Smooth muscle cell (in vitro differentiated cells): ENCODE data around the gene MRPL28. TPM values are rescaled to one million over a fixed set of nuclear protein-coding genes. Genes with fewer than 3 reads are reported as not detected.
"Not testable (repeated sequence)": the region's sequence is repeated elsewhere in the genome, so short reads cannot be mapped to it uniquely, and the experiment has no call there.

ENCODE experiments used
- DNase-seq: peaks from one replicate; lab custom pipeline; 2025; ENCODE audit not compliant: unreplicated experiment; lab: John Stamatoyannopoulos, UW
- H2AFZ ChIP-seq: fragments of 200-600 bp; sonication (generic); 2 replicates; pipeline ENCODE4 v1.6.0; 2016; ENCODE audit warnings: antibody characterized with exemption, low read depth, mild to moderate bottlenecking
- H3F3A ChIP-seq: fragments of 200-600 bp; sonication (generic); 2 replicates; pipeline ENCODE4 v1.6.0; 2017; ENCODE audit warnings: antibody characterized with exemption, low read depth
- H3K27ac ChIP-seq: fragments of 200-600 bp; sonication (generic); 2 replicates; pipeline ENCODE4 v1.5.1; 2016; ENCODE audit warnings: low read depth, mild to moderate bottlenecking
- H3K27me3 ChIP-seq: fragments of 200-600 bp; sonication (generic); 2 replicates; pipeline ENCODE4 v1.6.1; 2016; ENCODE audit warnings: low read depth, mild to moderate bottlenecking
- H3K36me3 ChIP-seq: fragments of 200-600 bp; sonication (generic); 2 replicates; pipeline ENCODE4 v1.5.1; 2016; ENCODE audit warnings: low read depth
- H3K4me1 ChIP-seq: fragments of 200-600 bp; sonication (generic); 2 replicates; pipeline ENCODE4 v1.5.1; 2016; ENCODE audit warnings: low read depth
- H3K4me2 ChIP-seq: fragments of 200-600 bp; sonication (generic); 2 replicates; pipeline ENCODE4 v1.6.0; 2016; ENCODE audit warnings: mild to moderate bottlenecking
- H3K4me3 ChIP-seq: fragments of 200-600 bp; sonication (generic); 2 replicates; pipeline ENCODE4 v1.5.1; 2016; ENCODE audit warnings: mild to moderate bottlenecking
- H3K79me2 ChIP-seq: fragments of 200-600 bp; sonication (generic); 2 replicates; pipeline ENCODE4 v1.6.0; 2016; ENCODE audit warnings: low read depth, mild to moderate bottlenecking
- H3K9ac ChIP-seq: fragments of 200-600 bp; sonication (generic); 2 replicates; pipeline ENCODE4 v1.6.0; 2016; ENCODE audit warnings: low read depth
- H3K9me3 ChIP-seq: fragments of 200-600 bp; sonication (generic); replicated peaks from 2 replicates; pipeline ENCODE4 v1.5.1; 2016; ENCODE audit warnings: low read depth
- H4K20me1 ChIP-seq: fragments of 200-600 bp; sonication (generic); 2 replicates; pipeline ENCODE4 v1.6.0; 2016; ENCODE audit warnings: low read depth
- CTCF ChIP-seq: fragments of 200-600 bp; sonication (generic); IDR thresholded peaks from 2 replicates; pipeline ENCODE4 v1.5.1; 2017; ENCODE audit warnings: borderline replicate concordance, mild to moderate bottlenecking, antibody characterized with exemption; ENCODE audit not compliant: insufficient read depth, poor library complexity, severe bottlenecking
- whole genome bisulfite sequencing: methylation state at CpG from one replicate; pipeline ENCODE4 v1.1.7; 2016; ENCODE audit warnings: low lambda C conversion rate; 5-methylcytosine and 5-hydroxymethylcytosine counted together
- polyA plus RNA-seq: library from polyadenylated mRNA; unstranded; fragments of >200 nt; fragmentation: Nextera tagmentation; extraction: Ambion mirVana; gene quantifications from 2 replicates; pipeline ENCODE4 v1.2.1, GENCODE V29; 2016
- total RNA-seq: library from RNA; depleted of rRNA; stranded (reverse); fragments of >200 nt; gene quantifications from 2 replicates; pipeline ENCODE4 v1.2.3, GENCODE V29; 2014

Gene MRPL28
- total and polyA plus RNA-seq, 2 experiments from 2014 or later: 84.6 to 155 TPM

GRCh38 chr16:379183-379960 lies 9.0 kb upstream of the MRPL28 start:
- no peaks in the 10 kb centered on the region for H3K27me3 ChIP-seq
- no peak overlapping the region for H3K4me2 ChIP-seq
- no peak for TF ChIP-seq CTCF
- no peak overlapping the region for H3K9ac ChIP-seq
- H3K79me2 ChIP-seq: peaks cover 30% of the 10 kb centered on the region
- DNase-seq: no peak
- H3K4me1 ChIP-seq: peaks cover 12% of the 10 kb centered on the region
- WGBS: 62% methylated on average over 15 of the region's 16 CpGs
- no peaks in the 10 kb centered on the region for H3K9me3 ChIP-seq
- no peaks in the 10 kb centered on the region for H3K36me3 ChIP-seq
- no peak overlapping the region for H3K4me3 ChIP-seq
- H4K20me1 ChIP-seq: peaks cover 25% of the 10 kb centered on the region
- no peak overlapping the region for H2AFZ ChIP-seq
- no peaks in the 10 kb centered on the region for H3F3A ChIP-seq
- no peak overlapping the region for H3K27ac ChIP-seq

GRCh38 chr16:378821-379182 lies 8.5 kb upstream of the MRPL28 start:
- no peak overlapping the region for H3K9ac ChIP-seq
- H3K9me3 ChIP-seq: no peaks in the 10 kb centered on the region
- H3K27ac ChIP-seq: no peak overlapping the region
- H3K4me1 ChIP-seq: peaks cover 9% of the 10 kb centered on the region
- no peaks in the 10 kb centered on the region for H3F3A ChIP-seq
- H3K79me2 ChIP-seq: peaks cover 30% of the 10 kb centered on the region
- H2AFZ ChIP-seq: no peak overlapping the region
- no peak for TF ChIP-seq CTCF
- no peak for DNase-seq
- WGBS: 81% methylated on average over 14 of the region's 14 CpGs
- peaks cover 25% of the 10 kb centered on the region for H4K20me1 ChIP-seq
- no peaks in the 10 kb centered on the region for H3K27me3 ChIP-seq
- H3K4me3 ChIP-seq: no peak overlapping the region
- no peaks in the 10 kb centered on the region for H3K36me3 ChIP-seq
- H3K4me2 ChIP-seq: no peak overlapping the region

GRCh38 chr16:378113-378820 lies 7.9 kb upstream of the MRPL28 start:
- H3K9ac ChIP-seq, H3K27ac ChIP-seq, H3K4me1 ChIP-seq, H3K36me3 ChIP-seq, H3K4me2 ChIP-seq, DNase-seq, H3K27me3 ChIP-seq, H3F3A ChIP-seq, H2AFZ ChIP-seq, H3K9me3 ChIP-seq, H3K4me3 ChIP-seq: not testable (repeated sequence)
- H3K79me2 ChIP-seq: peaks cover 30% of the 10 kb centered on the region
- WGBS: 92% methylated on average over 22 of the region's 36 CpGs
- H4K20me1 ChIP-seq: peaks cover 25% of the 10 kb centered on the region

GRCh38 chr16:377419-377951 lies 7.1 kb upstream of the MRPL28 start:
- Histone ChIP-seq H3K4me3 (no peak overlapping the region), H3K4me1 (no peaks in the 10 kb centered on the region), H3K27me3 (no peaks in the 10 kb centered on the region), H3K9ac (no peak overlapping the region), H3F3A (no peaks in the 10 kb centered on the region), H3K79me2 (peaks cover 30% of the 10 kb centered on the region), H3K36me3 (no peaks in the 10 kb centered on the region), H3K4me2 (no peak overlapping the region), H2AFZ (no peak overlapping the region), H3K27ac (no peak overlapping the region), H3K9me3 (no peaks in the 10 kb centered on the region), H4K20me1 (peaks cover 25% of the 10 kb centered on the region)
- no peak for TF ChIP-seq CTCF
- 94% methylated on average over 26 of the region's 42 CpGs for WGBS
- DNase-seq: no peak
